Erythroblast (primary cell): ENCODE measurements around the gene ZNF277.

ENCODE experiments used
- GATA1 ChIP-seq: IDR thresholded peaks from 2 replicates; pipeline ENCODE4 v1.6.1; 2011; ENCODE audit warnings: low read depth, mild to moderate bottlenecking, control low read depth, low read length, moderate library complexity
- POLR2A ChIP-seq: IDR thresholded peaks from 2 replicates; pipeline ENCODE4 v1.6.1; 2011; ENCODE audit warnings: mild to moderate bottlenecking, low read length

GRCh38 chr7:112267944-112268691 is 61.6 kb downstream of the ZNF277 start:
- TF ChIP-seq POLR2A (no peak), GATA1 (no peak)
